A375 (cell line): ENCODE results near the gene RABGGTA. TPM values are rescaled to one million over a fixed set of nuclear protein-coding genes. Genes with fewer than 3 reads are reported as not detected.

Source experiments
- small RNA-seq: library from RNA; depleted of rRNA; stranded (forward); fragments of <200 nt; gene quantifications from one replicate; pipeline ENCODE3, GENCODE V24; 2014
- total RNA-seq: library from RNA; depleted of rRNA; stranded (reverse); fragments of >200 nt; shearing (Covaris generic); gene quantifications from 2 replicates; pipeline ENCODE4 v1.2.3, GENCODE V29; 2014; rRNA removed

RABGGTA gene
- 30.0 and 35.3 TPM in 2 replicates for total RNA-seq

GRCh38 chr14:24271134-24271833 lies at the start of gene RABGGTA:
Gene RABGGTA, minus strand, starts transcription at chr14:24271597. Its CDS starts 482 bp downstream, at chr14:24271115.

GRCh38 chr14:24310646-24311604 lies 39.5 kb upstream of the RABGGTA start, which contains the start of gene LTB4R:
Gene LTB4R, plus strand, starts transcription at chr14:24311502. Its CDS starts 4,150 bp downstream, at chr14:24315652.

GRCh38 chr14:24309538-24310264 lies 38.3 kb upstream of the RABGGTA start, which contains the start of gene LTB4R2:
Gene LTB4R2, plus strand, starts transcription at chr14:24310140. Its CDS starts 525 bp downstream, at chr14:24310665.

DNA sequence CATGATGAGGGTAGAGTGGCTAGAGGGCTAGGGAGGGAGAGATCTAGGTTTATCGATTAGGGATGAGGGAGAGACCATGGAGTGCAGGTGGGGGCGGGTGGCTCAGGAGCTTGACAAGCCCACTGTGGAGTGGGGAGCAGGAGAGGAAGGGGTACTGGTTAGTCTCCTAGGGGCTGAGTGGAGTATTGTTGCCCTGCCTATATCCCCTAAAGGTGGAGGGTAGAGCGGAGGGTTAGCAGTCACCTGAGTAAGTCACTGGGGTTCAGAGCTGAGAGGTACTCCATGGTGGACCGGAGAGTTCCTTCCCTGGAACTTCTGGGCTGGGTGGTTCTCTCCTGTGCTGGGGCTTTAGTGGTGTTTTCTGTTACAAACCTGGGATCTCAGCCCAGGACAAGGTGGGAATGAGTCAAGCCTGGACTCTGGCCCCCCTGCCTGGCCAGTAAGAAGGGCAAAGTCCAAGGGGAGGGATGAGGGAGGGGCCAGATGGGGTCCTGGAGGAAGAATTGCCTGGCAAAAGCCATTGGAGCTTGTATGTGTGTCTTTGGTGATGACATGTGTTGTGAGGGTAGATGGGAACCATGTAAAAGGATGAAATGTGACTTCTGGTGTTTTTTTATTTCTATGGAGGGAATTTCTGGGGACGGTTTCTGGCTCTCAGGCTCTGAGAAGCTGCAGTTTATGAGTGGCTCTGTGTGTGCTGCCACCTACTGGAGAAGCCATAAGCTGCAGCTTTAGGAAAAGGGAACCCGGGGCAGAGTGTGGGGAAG lies 36.4 kb upstream of the RABGGTA start, which contains the start of gene CIDEB:
Gene CIDEB (minus strand): TSS at position 403 of the 767 bp plus-strand sequence. CDS start 119 bp downstream, at position 284.

DNA sequence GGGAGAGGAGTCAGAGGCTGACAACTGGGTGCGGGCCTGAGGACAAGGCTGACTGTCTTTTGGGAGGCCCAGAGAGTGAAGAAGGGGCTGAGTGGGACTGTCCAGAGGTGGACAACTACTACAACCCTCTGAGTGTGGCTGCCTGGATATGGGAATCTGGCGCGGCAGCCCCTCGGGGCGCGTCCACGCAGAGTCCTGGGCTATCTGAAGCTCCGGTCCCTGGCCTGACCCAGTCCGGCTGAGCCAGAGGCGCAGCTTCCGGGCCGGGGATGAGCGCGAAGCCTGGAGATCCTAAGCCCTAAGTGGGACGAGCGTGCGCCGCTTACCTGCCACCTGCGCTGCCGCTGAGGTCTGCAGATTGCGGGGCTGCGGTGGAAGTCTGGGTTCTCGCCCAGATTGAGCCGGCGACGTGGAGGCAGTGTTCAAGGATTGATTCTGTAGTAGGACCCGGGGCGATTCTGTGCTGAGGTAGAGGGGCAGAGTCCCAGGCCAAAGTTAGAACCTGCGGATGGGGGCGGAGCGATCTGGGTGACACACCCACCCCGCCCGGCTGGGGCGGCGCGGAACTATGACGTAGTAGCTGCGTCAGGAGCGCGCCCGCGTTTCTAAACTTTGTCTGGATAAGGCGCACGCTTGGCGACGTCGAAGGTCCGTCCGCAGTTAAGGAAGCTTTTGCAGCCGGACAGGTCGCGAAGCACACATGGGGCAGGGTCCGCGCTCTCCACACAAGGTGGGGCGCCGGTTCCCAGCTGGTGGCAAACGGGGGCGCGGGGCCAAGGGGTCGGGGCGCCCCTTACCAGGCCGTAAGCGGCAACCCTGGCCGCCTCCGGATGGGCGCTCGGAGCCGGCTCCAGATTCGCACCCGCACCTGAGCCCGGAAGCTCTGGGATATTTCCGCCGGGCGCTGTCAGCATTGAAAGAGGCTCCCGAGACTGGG lies 28.1 kb upstream of the RABGGTA start, which contains the start of the genes DHRS1 and NOP9:
Gene DHRS1 (minus strand): TSS at position 526 of the 937 bp plus-strand sequence. CDS start 674 bp downstream, outside the sequence.
Gene NOP9 (plus strand): TSS at position 596 of the 937 bp plus-strand sequence. CDS start 105 bp downstream, at position 701.

GRCh38 chr14:24262821-24263733 lies 8.3 kb downstream of the RABGGTA start, which contains the start of gene TGM1:
Gene TGM1, minus strand, starts transcription at chr14:24263177. Its CDS starts 825 bp downstream, at chr14:24262352.

GRCh38 chr14:24232645-24233537 lies 38.5 kb downstream of the RABGGTA start, which contains the start of gene GMPR2:
Gene GMPR2, plus strand, starts transcription at chr14:24232929. Its CDS starts 325 bp downstream, at chr14:24233254.

DNA sequence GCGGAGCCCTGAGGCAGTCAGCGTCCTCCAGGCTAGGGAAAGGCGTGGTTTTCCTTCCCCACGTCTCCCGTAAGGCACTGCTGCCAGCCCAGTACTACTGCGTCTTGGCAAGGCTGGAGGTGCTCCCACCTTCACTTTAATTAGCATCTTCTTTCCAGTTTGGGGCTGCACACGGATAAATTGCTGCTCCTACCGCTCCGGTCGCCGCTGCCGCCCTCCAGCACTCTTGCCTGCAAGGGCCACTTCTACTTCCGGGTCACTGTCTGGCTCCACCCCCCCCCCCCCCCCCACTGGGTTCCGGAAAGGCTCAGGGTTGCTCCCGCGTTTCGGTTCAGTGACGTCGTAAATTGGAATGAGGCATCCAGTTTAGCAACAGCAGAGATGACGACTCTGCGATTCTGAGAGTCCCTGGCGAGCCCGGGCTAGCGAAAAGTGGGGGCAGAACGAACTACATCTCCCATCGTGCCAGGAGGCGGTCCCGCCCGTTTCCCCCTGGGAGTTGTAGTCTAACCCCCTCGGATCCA lies 39.2 kb downstream of the RABGGTA start, which contains the start of gene NEDD8:
Gene NEDD8 (minus strand): TSS at position 247 of the 524 bp plus-strand sequence. CDS start 100 bp downstream, at position 147.

Small RNA genes lying within 50 kb of the gene (small RNA-seq; reads per million reads assigned to genes)
- gene MDP1, result not detected

Other genes with a start within 250 kb of the RABGGTA start
- gene CARMIL3, start 219.6 kb downstream of the RABGGTA start, total RNA-seq, result 0.34 and 0.41 TPM in 2 replicates
- gene CPNE6, start 200.0 kb downstream of the RABGGTA start, total RNA-seq, result not detected in 2 replicates
- 50.4 and 54.3 TPM in 2 replicates for gene PCK2, start 177.3 kb downstream of the RABGGTA start, total RNA-seq
- gene DCAF11, start 156.8 kb downstream of the RABGGTA start, total RNA-seq, result 53.4 and 55.0 TPM in 2 replicates
- gene NRL, start 156.6 kb downstream of the RABGGTA start, total RNA-seq, result 0.94 and 2.0 TPM in 2 replicates
- 0.37 TPM in 1 of 2 replicates, not detected in the other for gene FITM1, start 140.9 kb downstream of the RABGGTA start, total RNA-seq
- 156 and 194 TPM in 2 replicates for gene PSME1, start 135.4 kb downstream of the RABGGTA start, total RNA-seq
- 23.3 and 33.3 TPM in 2 replicates for gene EMC9, start 130.0 kb downstream of the RABGGTA start, total RNA-seq
- 207 and 210 TPM in 2 replicates for gene PSME2, start 125.0 kb downstream of the RABGGTA start, total RNA-seq
- gene RNF31, start 124.1 kb downstream of the RABGGTA start, total RNA-seq, result 66.8 and 79.3 TPM in 2 replicates
- 9.2 and 18.5 TPM in 2 replicates for gene IRF9, start 110.3 kb downstream of the RABGGTA start, total RNA-seq
- gene REC8, start 99.5 kb downstream of the RABGGTA start, total RNA-seq, result 1.2 and 3.3 TPM in 2 replicates
- gene IPO4, start 82.8 kb downstream of the RABGGTA start, total RNA-seq, result 129 and 134 TPM in 2 replicates
- 35.1 and 37.9 TPM in 2 replicates for gene TM9SF1, start 76.2 kb downstream of the RABGGTA start, total RNA-seq
- not detected in 2 replicates for gene TSSK4, start 65.9 kb downstream of the RABGGTA start, total RNA-seq
- 40.5 and 45.6 TPM in 2 replicates for gene CHMP4A, start 58.1 kb downstream of the RABGGTA start, total RNA-seq
- 13.8 and 20.6 TPM in 2 replicates for gene MDP1, start 55.5 kb downstream of the RABGGTA start, total RNA-seq
- 247 and 277 TPM in 2 replicates for gene NEDD8, start 39.2 kb downstream of the RABGGTA start, total RNA-seq
- gene GMPR2, start 38.7 kb downstream of the RABGGTA start, total RNA-seq, result 57.2 and 66.8 TPM in 2 replicates
- gene TINF2, start 29.0 kb downstream of the RABGGTA start, total RNA-seq, result 27.6 and 27.8 TPM in 2 replicates
- 0.49 and 1.1 TPM in 2 replicates for gene TGM1, start 8.4 kb downstream of the RABGGTA start, total RNA-seq
- 7.5 and 8.2 TPM in 2 replicates for gene DHRS1, start 28.2 kb upstream of the RABGGTA start, total RNA-seq
- gene NOP9, start 28.3 kb upstream of the RABGGTA start, total RNA-seq, result 14.6 and 22.7 TPM in 2 replicates
- not detected in 2 replicates for gene CIDEB, start 36.4 kb upstream of the RABGGTA start, total RNA-seq
- gene LTB4R2, start 38.5 kb upstream of the RABGGTA start, total RNA-seq, result 11.0 and 14.6 TPM in 2 replicates
- gene LTB4R, start 39.9 kb upstream of the RABGGTA start, total RNA-seq, result 10.5 and 15.5 TPM in 2 replicates
- not detected in 2 replicates for gene ADCY4, start 63.5 kb upstream of the RABGGTA start, total RNA-seq
- not detected in 2 replicates for gene RIPK3, start 68.4 kb upstream of the RABGGTA start, total RNA-seq
- gene NFATC4, start 96.6 kb upstream of the RABGGTA start, total RNA-seq, result 8.6 and 12.2 TPM in 2 replicates
- 0.23 and 0.37 TPM in 2 replicates for gene NYNRIN, start 127.4 kb upstream of the RABGGTA start, total RNA-seq
- gene CBLN3, start 158.1 kb upstream of the RABGGTA start, total RNA-seq, result 0.75 and 0.96 TPM in 2 replicates
- 52.5 and 52.6 TPM in 2 replicates for gene KHNYN, start 158.4 kb upstream of the RABGGTA start, total RNA-seq
- 21.4 and 22.5 TPM in 2 replicates for gene SDR39U1, start 171.2 kb upstream of the RABGGTA start, total RNA-seq
- gene CMA1, start 236.7 kb upstream of the RABGGTA start, total RNA-seq, result not detected in 2 replicates